ENCODE results near the gene PEAK3.

PEAK3 gene

DNA sequence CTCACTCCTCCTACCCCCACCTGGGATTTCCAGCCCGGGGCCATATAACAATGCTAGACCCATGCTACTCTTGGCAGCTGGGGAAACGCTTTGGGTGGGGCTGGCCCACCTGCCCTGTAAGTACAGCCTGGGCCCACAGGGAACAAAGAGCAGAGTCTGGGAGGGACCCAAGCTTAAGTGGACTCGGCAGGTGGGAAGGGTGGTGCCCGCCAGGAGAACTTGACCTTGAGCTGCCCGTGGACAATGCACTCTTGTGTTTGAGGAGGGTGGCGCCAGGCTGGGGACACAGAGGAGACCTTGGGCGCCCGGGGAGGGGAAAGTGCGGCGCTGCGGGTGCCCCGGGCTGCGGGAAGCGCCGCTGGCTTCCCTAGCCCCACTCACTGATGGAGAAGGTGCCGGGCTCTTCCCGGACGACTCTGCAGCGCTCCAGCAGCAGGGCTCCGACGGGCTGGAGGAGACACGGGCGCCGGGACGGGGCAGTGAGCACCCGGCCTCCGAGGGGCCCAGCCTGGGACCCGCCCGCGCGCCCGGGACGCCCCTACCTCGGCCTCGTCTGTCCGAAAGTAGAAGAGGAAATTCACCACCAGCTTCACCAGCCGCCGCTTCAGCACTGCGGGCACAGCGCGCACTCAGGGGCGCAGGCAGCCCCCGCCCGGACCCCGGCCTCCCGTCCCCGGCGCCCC is 46.5 kb downstream of the PEAK3 start:
- DNase-seq, result no peak

DNA sequence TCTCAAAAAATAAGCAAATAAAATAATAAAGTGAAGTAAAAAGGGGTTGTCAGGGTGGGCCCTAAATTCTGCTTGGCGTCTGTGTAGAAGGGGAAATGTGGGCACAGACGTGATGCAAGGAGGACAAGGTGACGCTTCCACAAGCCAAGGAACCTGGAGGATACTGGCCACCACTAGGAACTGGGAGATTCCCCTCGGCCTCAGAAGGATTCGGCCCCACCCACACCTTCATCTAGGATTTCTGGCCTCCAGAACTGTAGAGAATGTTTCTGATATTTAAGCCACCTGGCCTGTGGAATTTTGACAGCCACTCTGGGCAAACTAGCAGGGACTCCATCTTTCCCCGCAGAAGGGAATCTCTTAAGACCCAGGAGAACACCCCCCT is 47.0 kb downstream of the PEAK3 start:
- no peak for DNase-seq

DNA sequence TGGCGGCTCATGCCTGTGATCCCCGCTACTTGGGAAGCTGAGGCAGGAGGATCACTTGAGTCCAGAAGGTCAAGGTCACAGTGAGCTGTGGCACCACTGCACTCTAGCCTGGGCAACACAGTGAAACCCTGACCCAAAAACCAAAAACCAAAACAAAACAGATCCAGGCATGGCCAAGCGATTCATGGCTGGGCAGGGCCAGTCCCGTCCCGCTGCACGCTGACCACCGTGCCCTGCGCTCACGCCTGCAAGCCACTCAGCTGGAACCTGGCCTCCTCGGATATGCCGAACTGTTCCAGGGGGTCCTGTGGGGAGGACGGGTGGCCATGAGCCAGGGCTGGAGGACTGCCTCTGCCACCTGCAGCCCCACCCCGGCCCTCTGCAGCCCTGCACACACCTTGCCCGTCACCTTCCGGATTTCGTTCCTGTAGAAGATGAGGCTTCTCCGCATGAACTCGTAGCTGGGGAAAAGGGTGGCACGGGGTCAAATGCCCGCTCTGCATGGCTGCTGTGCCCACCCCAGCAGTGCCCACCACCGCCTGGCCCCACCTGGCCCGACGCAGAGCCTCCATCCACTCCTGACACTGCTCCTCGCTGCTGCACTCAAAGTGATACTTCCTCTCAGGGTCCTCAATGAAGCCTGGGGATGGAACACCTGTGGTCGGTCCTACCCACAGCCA is 48.2 kb downstream of the PEAK3 start:
- DNase-seq, result no peak

DNA sequence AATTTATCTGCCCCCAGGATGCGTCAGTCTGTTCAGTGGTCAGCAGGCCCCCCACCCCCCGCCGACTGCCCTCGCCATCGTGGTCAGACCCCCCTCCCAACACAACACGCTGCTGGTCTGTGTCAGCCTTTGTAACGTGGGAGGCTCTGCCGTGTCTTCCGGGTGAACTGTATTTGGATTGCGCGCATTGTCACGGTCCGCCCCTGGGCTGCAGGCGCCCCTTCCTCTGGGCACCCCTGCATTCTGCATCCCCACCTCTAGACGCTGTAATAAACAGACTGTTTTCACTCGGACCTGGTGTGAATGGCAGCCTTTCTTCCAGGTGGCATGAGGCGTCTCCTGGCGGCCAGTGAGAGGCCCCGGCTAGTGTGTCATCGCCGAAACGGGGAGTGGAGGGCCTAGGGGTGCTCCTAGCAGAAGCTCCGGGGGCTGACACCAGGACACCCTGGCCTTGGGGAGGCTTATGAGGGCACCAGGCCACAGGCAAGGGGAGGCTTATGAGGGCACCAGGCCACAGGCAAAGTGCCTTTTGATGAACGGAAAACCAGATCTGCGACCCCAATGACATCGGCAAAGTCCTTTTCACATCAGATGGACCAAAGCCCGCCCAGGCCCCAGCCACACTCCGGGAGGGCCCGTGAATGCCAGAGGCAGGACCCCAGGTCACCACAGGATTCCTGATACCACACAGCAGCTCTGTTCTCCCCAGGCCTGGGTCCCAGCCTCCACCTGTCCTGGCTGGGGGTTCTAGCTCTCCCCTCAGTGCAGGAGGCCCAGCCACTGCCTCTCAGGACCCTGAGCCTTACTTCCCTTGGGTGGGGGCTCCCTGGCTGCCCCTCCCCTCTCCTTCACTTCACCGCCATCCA is 49.5 kb downstream of the PEAK3 start:
- DNase-seq, result no peak

DNA sequence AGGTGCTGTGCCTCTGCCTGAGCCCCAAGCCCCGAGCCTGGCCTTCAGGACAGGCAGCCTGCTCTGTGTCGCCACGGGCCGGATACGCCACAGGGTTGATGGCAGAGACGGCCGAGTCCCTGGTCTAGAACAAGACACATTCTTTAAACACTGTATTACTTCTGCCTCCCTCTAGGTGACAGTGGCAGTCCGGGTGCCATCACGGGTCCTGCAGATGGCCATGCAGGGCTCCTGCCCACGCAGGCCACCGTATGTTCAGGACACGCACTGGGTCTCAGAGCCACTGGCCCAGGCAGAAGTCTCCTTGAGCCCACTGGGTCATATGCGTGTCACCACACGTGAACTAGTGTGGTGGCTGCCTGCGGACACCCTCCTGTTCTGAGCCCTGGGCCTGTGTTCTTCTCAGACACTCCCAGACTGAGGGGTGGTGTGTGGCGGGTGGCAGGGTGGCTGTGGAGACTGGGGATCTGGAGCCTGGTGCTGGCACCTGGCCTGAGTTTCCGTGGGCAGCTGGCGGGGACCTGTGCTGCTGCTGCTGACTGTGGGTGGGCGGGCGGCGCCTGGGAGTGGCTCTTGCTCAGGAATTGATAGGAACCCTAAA is 50.3 kb downstream of the PEAK3 start:
- no peak for DNase-seq

DNA sequence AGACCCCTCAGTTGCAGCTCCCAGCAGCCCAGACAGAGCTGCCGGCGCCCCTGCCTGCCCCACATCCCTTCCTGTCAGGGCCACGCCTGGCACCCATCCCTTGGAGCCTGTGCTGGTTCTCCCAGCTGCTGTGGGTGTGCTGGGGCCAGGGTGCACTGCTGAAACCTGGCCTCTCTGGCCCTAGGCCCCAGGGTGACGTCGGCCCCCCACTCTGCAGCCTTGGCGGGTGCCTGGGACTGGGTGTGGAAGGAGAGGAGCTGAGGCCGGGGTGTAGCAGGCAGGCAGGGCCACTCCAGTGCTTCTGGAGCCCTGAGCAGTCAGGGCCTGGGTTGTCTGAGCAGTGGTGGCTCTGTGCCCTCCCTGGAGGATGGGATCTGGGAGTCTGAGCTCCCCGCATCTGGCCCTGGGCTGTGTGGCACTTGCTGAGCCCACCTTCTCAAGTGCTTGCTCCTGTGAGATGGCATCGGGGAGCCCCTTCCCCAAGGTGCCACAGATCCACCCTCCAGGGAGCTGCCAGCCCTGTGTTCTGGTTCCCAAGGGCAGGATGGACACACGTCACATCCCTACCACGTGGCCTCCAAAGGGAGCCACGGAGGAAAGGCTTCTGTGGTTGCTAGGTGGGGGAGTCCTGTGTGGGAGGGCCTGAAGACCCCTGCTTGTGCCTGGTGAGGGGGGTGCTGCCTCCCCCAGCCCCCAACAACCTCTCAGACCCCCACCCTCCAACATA is 51.0 kb downstream of the PEAK3 start:
- no peak for DNase-seq

DNA sequence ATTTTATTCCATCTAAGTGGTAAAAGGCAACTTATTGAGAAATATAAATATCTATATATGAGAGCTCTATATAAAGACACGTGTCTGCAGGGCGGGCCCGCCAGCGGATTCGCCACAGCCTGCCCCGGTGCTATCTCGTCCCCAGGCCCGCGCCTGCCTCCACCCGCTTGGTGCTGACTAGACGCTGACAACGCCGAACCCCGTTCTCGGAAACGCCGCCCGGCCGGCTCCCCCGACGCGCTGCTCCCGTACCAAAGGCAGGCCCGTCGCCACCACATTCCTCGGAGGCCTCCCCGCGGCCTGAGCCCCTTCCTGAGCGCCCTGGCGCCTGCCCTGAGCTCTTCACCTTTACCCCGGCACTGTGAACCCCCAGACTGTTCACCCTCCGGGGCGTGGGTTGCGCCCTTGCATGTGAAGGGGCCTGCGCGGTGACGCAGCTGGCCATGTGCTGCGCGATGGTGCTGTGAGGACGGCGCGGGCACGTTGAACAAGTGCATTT is 51.9 kb downstream of the PEAK3 start:
- no peak for DNase-seq

DNA sequence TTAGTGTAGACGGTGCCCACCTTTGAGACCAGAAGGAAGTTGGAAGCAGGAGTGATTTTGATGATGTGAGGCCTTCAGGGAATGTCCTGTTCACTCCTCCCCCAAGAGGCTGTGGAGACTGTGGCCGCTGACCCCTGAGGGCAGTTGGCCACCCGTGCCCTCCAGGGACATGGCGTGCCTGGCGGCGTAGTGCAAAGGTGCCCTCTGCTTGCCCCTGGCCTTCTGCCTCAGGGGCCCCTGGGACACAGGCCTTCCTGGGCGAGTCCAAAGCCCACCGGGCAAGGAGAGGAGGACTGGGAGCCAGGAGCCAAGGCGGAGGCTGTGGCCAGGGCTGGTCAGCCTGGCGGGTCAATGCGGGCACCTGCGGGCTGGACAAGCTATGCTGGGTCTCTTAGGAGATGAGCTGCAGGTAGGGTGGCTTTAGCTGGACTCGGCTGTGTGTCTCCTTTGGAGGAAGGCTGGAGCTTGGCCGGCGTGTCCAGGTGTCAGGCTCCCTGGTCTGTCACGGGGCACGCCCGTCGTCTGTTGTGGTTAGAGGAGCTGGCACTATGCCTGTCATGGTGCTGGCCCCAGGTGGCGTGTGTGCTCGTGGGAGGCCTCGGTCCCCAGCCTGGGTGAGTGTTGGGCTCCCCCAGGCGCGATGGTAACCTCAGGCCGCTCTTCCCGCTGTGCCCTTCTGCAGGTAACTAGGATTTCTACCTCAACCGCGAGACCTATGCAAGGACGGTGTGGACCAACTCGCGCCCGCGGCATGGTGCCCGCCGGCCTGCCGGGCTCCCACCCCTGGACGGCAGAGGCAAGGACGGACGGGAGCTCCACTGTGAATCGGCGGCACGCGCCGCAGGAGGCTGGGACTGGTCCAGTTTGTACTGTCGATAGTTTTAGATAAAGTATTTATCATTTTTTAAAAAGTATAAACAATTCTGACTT is 52.6 kb downstream of the PEAK3 start:
- DNase-seq, result no peak

DNA sequence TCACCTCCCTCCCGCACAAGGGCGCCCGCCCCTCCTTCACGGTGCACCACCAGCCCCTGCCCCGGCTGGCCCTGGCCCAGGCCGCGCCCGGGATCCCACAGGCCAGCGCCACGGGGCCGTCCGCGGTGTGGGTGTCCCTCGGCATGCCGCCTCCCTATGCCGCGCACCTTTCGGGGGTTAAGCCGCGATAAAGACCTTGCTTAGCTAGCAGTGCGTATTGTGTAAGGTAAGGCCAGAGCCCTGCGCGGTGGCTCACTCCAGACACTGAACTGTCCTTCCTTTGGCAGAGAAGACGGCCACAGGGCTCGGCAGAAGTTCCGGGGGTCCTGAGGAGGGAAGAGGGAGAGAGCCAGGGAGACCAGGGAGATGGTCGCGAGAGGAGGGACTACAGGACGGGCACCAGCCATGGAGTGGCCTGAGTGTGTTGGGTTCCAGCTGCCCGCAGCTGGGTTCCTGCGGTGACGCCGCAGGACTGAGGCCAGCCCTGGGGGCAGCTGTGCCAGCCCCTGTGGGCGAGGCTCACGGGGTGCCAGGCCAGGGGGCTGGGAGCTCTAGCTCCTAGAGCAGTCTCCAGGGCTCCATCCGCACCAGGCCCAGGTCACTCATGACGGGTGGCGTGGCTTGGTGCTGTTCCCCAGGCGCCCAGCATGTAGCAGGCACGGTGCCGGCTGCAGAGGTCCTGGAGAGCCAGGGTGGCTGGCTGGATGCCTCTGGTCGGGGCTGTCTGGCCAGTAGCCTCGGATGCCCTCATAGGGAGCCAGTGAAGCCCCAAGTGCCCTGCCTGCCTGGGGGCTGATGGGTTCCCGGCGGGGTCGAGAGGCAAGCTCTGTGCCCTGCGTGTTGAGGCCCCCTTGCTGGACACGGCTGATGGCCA is 53.6 kb downstream of the PEAK3 start:
- DNase-seq, result no peak

DNA sequence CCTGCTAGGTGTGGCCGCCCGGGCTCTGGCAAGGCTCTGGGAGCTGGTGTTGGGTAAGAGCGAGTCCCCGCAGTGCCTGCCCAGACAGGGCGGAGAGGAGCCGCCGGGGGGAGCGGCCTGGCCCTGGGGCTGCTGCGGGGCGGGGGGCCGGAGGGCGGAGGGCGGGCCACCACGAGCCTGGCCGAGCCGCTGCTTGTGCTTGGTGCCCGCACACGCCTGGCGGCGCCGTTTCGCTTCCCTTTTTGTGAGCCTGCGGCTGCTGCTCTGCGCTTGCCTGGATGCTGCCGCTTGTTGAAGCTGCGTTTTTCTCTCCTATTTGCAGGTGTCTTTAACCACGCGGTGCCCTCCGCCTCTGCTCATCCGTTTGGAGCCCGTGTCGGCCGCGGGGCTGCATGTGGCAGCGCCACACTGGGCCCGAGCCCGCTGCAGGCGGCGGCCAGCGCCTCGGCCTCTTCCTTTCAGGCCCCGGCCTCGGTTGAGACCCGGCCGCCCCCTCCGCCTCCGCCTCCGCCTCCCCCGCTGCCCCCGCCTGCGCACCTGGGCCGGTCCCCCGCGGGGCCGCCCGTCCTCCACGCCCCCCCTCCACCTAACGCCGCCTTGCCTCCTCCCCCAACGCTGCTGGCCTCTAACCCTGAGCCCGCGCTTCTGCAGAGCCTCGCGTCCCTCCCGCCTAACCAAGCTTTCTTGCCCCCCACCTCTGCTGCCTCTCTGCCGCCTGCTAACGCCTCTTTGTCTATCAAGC is 54.4 kb downstream of the PEAK3 start:
- DNase-seq, result no peak

DNA sequence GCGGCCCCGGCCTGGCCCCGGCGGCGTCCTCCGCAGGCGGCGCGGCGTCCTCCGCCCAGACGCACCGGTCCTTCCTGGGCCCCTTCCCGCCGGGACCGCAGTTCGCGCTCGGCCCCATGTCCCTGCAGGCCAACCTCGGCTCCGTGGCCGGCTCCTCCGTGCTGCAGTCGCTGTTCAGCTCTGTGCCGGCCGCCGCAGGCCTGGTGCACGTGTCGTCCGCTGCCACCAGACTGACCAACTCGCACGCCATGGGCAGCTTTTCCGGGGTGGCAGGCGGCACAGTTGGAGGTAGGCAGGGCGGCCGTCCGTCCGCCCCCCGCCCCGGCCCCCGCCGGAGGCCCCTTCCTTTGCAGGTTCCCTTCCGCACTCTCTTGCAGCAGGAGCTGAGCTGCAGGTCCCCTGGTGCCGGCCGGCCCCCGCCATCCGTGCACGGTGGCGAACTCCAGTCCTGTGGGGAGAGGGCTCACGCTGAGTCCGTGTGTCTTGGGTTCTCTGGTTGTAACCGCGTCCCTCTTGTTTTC is 55.1 kb downstream of the PEAK3 start:
- no peak for DNase-seq

DNA sequence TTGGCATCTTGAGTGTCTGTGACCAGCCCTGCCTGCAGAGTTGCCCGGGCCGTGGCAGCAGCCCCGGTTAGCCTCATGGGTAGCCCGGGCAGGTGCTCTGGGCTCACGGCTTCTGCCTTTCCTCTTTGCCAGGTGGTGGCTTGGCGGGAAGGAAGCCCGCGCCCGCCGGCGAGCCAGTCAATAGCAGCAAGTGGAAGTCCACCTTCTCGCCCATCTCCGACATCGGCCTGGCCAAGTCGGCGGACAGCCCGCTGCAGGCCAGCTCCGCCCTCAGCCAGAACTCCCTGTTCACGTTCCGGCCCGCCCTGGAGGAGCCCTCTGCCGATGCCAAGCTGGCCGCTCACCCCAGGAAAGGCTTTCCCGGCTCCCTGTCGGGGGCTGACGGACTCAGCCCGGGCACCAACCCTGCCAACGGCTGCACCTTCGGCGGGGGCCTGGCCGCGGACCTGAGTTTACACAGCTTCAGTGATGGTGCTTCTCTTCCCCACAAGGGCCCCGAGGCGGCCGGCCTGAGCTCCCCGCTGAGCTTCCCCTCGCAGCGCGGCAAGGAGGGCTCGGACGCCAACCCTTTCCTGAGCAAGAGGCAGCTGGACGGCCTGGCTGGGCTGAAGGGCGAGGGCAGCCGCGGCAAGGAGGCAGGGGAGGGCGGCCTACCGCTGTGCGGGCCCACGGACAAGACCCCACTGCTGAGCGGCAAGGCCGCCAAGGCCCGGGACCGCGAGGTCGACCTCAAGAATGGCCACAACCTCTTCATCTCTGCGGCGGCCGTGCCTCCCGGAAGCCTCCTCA is 55.7 kb downstream of the PEAK3 start:
- no peak for DNase-seq

DNA sequence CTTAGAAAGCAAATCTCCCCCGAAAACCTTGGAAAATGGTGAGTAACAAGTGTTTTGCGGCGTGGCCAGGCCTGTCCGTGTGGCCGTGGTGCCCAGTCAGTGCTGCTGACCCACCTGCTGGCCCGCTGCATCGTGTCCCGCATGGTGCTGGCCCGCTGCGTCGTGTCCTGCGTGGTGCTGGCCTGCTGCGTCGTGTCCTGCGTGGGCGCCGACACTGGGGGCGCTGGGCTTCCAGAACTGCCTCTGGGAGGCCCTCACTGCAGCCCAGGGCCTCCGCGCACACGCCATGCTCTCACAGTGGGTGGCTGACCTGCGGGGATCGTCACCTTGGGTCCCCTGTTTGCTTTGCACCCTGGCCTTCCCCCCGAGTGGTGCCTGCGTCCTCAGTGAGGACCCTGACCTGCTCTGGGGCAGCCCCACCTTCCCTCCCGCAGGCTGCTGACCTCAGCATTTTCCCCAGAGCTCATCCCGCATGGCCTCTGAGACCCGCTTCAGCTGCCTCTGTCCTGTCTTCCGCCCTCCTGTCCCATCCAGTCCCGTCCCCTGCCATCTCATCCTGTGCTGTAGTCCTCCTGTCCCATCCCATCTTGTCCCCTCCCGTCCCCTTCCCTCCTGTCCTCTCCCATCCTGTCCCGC is 56.4 kb downstream of the PEAK3 start:
- DNase-seq, result no peak

DNA sequence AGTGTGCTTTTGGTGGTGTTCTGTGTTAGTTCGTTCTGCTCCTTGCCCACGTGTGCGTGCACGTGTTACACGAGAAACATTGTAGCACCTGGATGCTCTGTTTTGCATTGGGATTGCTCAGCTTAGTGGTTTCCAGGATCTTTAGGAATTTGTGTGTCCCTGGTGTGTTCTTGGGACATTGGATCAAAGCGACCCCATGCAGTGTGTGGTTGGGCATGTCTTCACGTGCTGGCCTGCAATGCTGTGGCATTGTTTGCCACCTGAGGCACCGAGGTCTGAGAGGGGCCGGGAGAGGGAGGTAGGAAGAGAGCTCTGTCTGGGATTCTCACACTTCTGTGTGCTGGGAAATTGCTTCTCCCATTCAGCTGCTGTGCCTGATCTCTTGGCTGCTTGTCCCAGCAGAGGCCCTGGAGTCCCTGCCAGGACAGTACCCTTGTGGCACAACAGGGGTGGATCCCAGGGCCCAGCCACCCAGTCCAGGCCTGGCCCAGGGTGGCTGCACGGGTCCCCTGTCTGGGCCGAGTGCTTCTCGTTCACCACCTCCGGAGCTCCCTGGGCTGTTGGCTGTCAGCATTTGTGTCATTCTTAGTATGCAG is 57.1 kb downstream of the PEAK3 start:
- DNase-seq, result no peak
